Measurements from ENCODE around the gene ENOX1.

DNA sequence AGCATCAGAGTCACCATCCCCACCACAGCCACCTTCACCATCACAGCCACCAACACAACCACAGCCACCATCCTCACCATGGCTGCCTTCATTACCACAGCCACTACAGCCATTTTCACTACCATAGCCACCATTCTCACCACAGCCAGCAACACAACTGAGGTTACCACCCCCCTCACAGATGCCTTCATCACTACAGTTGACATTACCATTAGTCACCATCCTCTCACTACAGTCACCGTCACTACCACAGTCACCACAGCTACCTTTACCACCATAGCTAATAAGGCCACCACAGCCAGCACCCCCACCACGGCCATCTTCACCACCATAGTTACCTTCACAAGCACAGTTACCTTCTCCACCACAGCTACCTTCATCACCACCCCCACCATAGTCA, 493.8 kb downstream of the ENOX1 start:
- TF ChIP-seq SUZ12 (IDR thresholded peaks at IDR 0.05) (no peak), CTBP1 (IDR thresholded peaks at IDR 0.05; ENCODE audit: borderline replicate concordance) (no peak), HDGF (IDR thresholded peaks at IDR 0.05; ENCODE audit: borderline replicate concordance) (no peak), BHLHE40 (IDR thresholded peaks at IDR 0.05; ENCODE audit: borderline replicate concordance) (no peak), NFRKB (IDR thresholded peaks at IDR 0.05) (no peak), ELF4 (IDR thresholded peaks at IDR 0.05) (no peak), SP1 (IDR thresholded peaks at IDR 0.05) (no peak), FOXM1 (IDR thresholded peaks at IDR 0.05; ENCODE audit: borderline replicate concordance) (no peak)
